ENCODE data around the gene HK1. TPM values are rescaled to one million over a fixed set of nuclear protein-coding genes. Genes with fewer than 3 reads are reported as not detected.
A peak's percentile ranks its signal among the peaks of the same experiment; 100 is the strongest.

HK1 gene
- total RNA-seq, 1 donor from 2014 or later, result 95.0 TPM

GRCh38 chr10:69379800-69380199 is 101.5 kb downstream of the HK1 start:
- H3K9ac ChIP-seq (ENCODE audit: low read length), result no peak overlapping the region
- H3K4me3 ChIP-seq (ENCODE audit: insufficient read depth, low read depth, low read length), result no peak overlapping the region
- Mint-ChIP-seq H3K4me1 (ENCODE audit: low read depth, unreplicated experiment) (peaks cover 24% of the 10 kb centered on the region), H3K4me3 (ENCODE audit: unreplicated experiment) (no peak overlapping the region), H3K36me3 (ENCODE audit: low read depth, unreplicated experiment) (peaks cover 28% of the 10 kb centered on the region), H3K27ac (ENCODE audit: unreplicated experiment) (no peak overlapping the region), H3K9me3 (ENCODE audit: unreplicated experiment) (peaks cover under 1% of the 10 kb centered on the region), H3K27me3 (ENCODE audit: low read depth, unreplicated experiment) (no peaks in the 10 kb centered on the region)
- no peak for TF ChIP-seq CTCF (IDR thresholded peaks at IDR 0.05; ENCODE audit: insufficient read depth, low read depth, low read length)
- TF ChIP-seq EZH2 (IDR thresholded peaks at IDR 0.05; ENCODE audit: insufficient read depth, low read length), result no peak
- H3K4me2 ChIP-seq (ENCODE audit: low read length), result no peak overlapping the region
- no peaks in the 10 kb centered on the region for H3K9me3 ChIP-seq (ENCODE audit: insufficient read depth, low read depth, low read length)
- H3K4me1 ChIP-seq (ENCODE audit: insufficient read depth, low read length), result peaks cover 24% of the 10 kb centered on the region
- H3K27me3 ChIP-seq (ENCODE audit: insufficient read depth, low read length), result no peaks in the 10 kb centered on the region
- H2AFZ ChIP-seq (ENCODE audit: low read depth, low read length), result no peak overlapping the region
- peaks cover 52% of the 10 kb centered on the region for H4K20me1 ChIP-seq (ENCODE audit: insufficient read depth, low read length)
- FAIRE-seq, result no peak
- peaks cover 18% of the 10 kb centered on the region for H3K36me3 ChIP-seq (ENCODE audit: insufficient read depth, low read length)
- H3K27ac ChIP-seq (ENCODE audit: low read depth, low read length), result no peak overlapping the region
- H3K79me2 ChIP-seq (ENCODE audit: insufficient read depth, low read length), result no peaks in the 10 kb centered on the region
- DNase-seq (ENCODE audit: low read depth), result no peak

- peaks cover 16% of the 10 kb centered on the region for H3K4me1 ChIP-seq (ENCODE audit: insufficient read depth, low read length)
- H4K20me1 ChIP-seq (ENCODE audit: insufficient read depth, low read length), result peaks cover 46% of the 10 kb centered on the region
- Mint-ChIP-seq H3K4me3 (ENCODE audit: unreplicated experiment) (no peak overlapping the region), H3K27me3 (ENCODE audit: low read depth, unreplicated experiment) (no peaks in the 10 kb centered on the region), H3K27ac (ENCODE audit: unreplicated experiment) (peak overlapping the region; percentile 90), H3K4me1 (ENCODE audit: low read depth, unreplicated experiment) (peaks cover 24% of the 10 kb centered on the region), H3K36me3 (ENCODE audit: low read depth, unreplicated experiment) (peaks cover 28% of the 10 kb centered on the region), H3K9me3 (ENCODE audit: unreplicated experiment) (no peaks in the 10 kb centered on the region)
- DNase-seq (ENCODE audit: low read depth) (peak; percentile 97), FAIRE-seq (peak; percentile 98)
- no peaks in the 10 kb centered on the region for H3K9me3 ChIP-seq (ENCODE audit: insufficient read depth, low read depth, low read length)
- peak overlapping the region; percentile 62 for H3K9ac ChIP-seq (ENCODE audit: low read length)
- H3K4me3 ChIP-seq (ENCODE audit: insufficient read depth, low read depth, low read length), result peak overlapping the region; percentile 19
- H3K36me3 ChIP-seq (ENCODE audit: insufficient read depth, low read length), result peaks cover 21% of the 10 kb centered on the region
- H2AFZ ChIP-seq (ENCODE audit: low read depth, low read length), result peak overlapping the region; percentile 72
- peak overlapping the region; percentile 73 for H3K4me2 ChIP-seq (ENCODE audit: low read length)
- H3K27me3 ChIP-seq (ENCODE audit: insufficient read depth, low read length), result no peaks in the 10 kb centered on the region
- H3K79me2 ChIP-seq (ENCODE audit: insufficient read depth, low read length), result no peaks in the 10 kb centered on the region
- TF ChIP-seq CTCF (IDR thresholded peaks at IDR 0.05; ENCODE audit: insufficient read depth, low read depth, low read length) (no peak), EZH2 (IDR thresholded peaks at IDR 0.05; ENCODE audit: insufficient read depth, low read length) (no peak)
- peak overlapping the region; percentile 81 for H3K27ac ChIP-seq (ENCODE audit: low read depth, low read length)
These were observed 104.3 kb downstream of the HK1 start for GRCh38 chr10:69382382-69383117.

GRCh38 chr10:69383558-69383957 is 105.3 kb downstream of the HK1 start:
- H3K9ac ChIP-seq (ENCODE audit: low read length), result no peak overlapping the region
- H2AFZ ChIP-seq (ENCODE audit: low read depth, low read length), result no peak overlapping the region

More at GRCh38 chr10:69383558-69383957, 105.3 kb downstream of the HK1 start:
- H3K9me3 Mint-ChIP-seq (ENCODE audit: unreplicated experiment), result no peaks in the 10 kb centered on the region
- H3K4me1 Mint-ChIP-seq (ENCODE audit: low read depth, unreplicated experiment), result peaks cover 22% of the 10 kb centered on the region
- H3K36me3 ChIP-seq (ENCODE audit: insufficient read depth, low read length), result peaks cover 22% of the 10 kb centered on the region
- TF ChIP-seq CTCF (IDR thresholded peaks at IDR 0.05; ENCODE audit: insufficient read depth, low read depth, low read length), result no peak
- TF ChIP-seq EZH2 (IDR thresholded peaks at IDR 0.05; ENCODE audit: insufficient read depth, low read length), result no peak
- H3K27ac Mint-ChIP-seq (ENCODE audit: unreplicated experiment), result no peak overlapping the region
- H3K27me3 ChIP-seq (ENCODE audit: insufficient read depth, low read length), result no peaks in the 10 kb centered on the region
- no peaks in the 10 kb centered on the region for H3K79me2 ChIP-seq (ENCODE audit: insufficient read depth, low read length)
- peaks cover 30% of the 10 kb centered on the region for H3K36me3 Mint-ChIP-seq (ENCODE audit: low read depth, unreplicated experiment)
- no peaks in the 10 kb centered on the region for H3K9me3 ChIP-seq (ENCODE audit: insufficient read depth, low read depth, low read length)
- peak overlapping the region; percentile 20 for H3K27ac ChIP-seq (ENCODE audit: low read depth, low read length)
- H3K27me3 Mint-ChIP-seq (ENCODE audit: low read depth, unreplicated experiment), result no peaks in the 10 kb centered on the region
- peaks cover 44% of the 10 kb centered on the region for H4K20me1 ChIP-seq (ENCODE audit: insufficient read depth, low read length)
- FAIRE-seq (no peak), DNase-seq (ENCODE audit: low read depth) (no peak)
- no peak overlapping the region for H3K4me3 ChIP-seq (ENCODE audit: insufficient read depth, low read depth, low read length)
- peak overlapping the region; percentile 23 for H3K4me2 ChIP-seq (ENCODE audit: low read length)
- peaks cover 16% of the 10 kb centered on the region for H3K4me1 ChIP-seq (ENCODE audit: insufficient read depth, low read length)
- no peak overlapping the region for H3K4me3 Mint-ChIP-seq (ENCODE audit: unreplicated experiment)

Data from astrocyte (in vitro differentiated cells and primary cell).